Activated CD4-positive, alpha-beta T cell treated with anti-CD3 and anti-CD28 coated beads for 24 hours (primary cell): ENCODE results near the gene GPI.
A peak's percentile ranks its signal among the peaks of the same experiment; 100 is the strongest.
"Not testable (repeated sequence)": the region's sequence is repeated elsewhere in the genome, so short reads cannot be mapped to it uniquely, and the experiment has no call there.

Experiments used
- DNase-seq, 2 donors: peaks; one replicate each; pipeline ENCODE4 v3.0.0-alpha.2; 2020; ENCODE audit warnings: low read depth in 2 of 2

The GPI gene

GRCh38 chr19:34364830-34365462, at the start of gene GPI:
Gene GPI (plus strand): TSS chr19:34365196. CDS start chr19:34365267, 71 bp downstream.
- peak; percentile 61 to 62 for DNase-seq

GRCh38 chr19:34316247-34316646, 48.7 kb upstream of the GPI start:
- no peak for DNase-seq

GRCh38 chr19:34316741-34317301, 48.2 kb upstream of the GPI start:
- DNase-seq, result no peak

- DNase-seq, result no peak
These were observed 47.6 kb upstream of the GPI start for GRCh38 chr19:34317311-34317927.

- no peak for DNase-seq
These were observed 45.8 kb upstream of the GPI start for GRCh38 chr19:34319230-34319585.

GRCh38 chr19:34319785-34320184, 45.2 kb upstream of the GPI start:
- no peak for DNase-seq

GRCh38 chr19:34320277-34320676, 44.7 kb upstream of the GPI start:
- DNase-seq, result no peak

GRCh38 chr19:34321735-34322134, 43.3 kb upstream of the GPI start:
- DNase-seq, result no peak

GRCh38 chr19:34323433-34324204, 41.4 kb upstream of the GPI start:
- DNase-seq, result no peak

GRCh38 chr19:34324320-34324719, 40.7 kb upstream of the GPI start:
- DNase-seq, result no peak

GRCh38 chr19:34325181-34325580, 39.8 kb upstream of the GPI start:
- no peak for DNase-seq

- no peak for DNase-seq
These were observed 38.8 kb upstream of the GPI start for GRCh38 chr19:34325981-34326787.

- no peak for DNase-seq
These were observed 37.1 kb upstream of the GPI start for GRCh38 chr19:34327851-34328250.

- DNase-seq, result no peak
These were observed 36.0 kb upstream of the GPI start for GRCh38 chr19:34328982-34329381.

GRCh38 chr19:34330116-34330515, 34.9 kb upstream of the GPI start:
- DNase-seq, result no peak

GRCh38 chr19:34330596-34330995, 34.4 kb upstream of the GPI start:
- not testable (repeated sequence) for DNase-seq

- DNase-seq, result not testable (repeated sequence)
These were observed 33.4 kb upstream of the GPI start for GRCh38 chr19:34331596-34331995.

- DNase-seq, result no peak
These were observed 32.8 kb upstream of the GPI start for GRCh38 chr19:34332027-34332760.

GRCh38 chr19:34335914-34336313, 29.1 kb upstream of the GPI start:
- DNase-seq, result no peak

GRCh38 chr19:34336781-34337271, 28.2 kb upstream of the GPI start:
- peak in 1 of 2 donors; percentile 46 for DNase-seq

- no peak for DNase-seq
These were observed 27.3 kb upstream of the GPI start for GRCh38 chr19:34337739-34338138.
